ENCODE results near the gene GABARAP.

The GABARAP gene

GRCh38 chr17:7238420-7239090 is 3.7 kb downstream of the GABARAP start:
- Histone ChIP-seq H3K4me1 (ENCODE audit: control insufficient read depth, insufficient read depth, low read length, unreplicated experiment) (peaks cover 42% of the 10 kb centered on the region), H3K4me3 (ENCODE audit: low read depth, low read length) (peak overlapping the region; percentile 97), H3K27ac (ENCODE audit: low read depth, low read length) (peak overlapping the region; percentile 77), H3K36me3 (ENCODE audit: insufficient read depth, low read length) (peaks cover 22% of the 10 kb centered on the region; the same call in 1 of the 2 replicates), H2AFZ (ENCODE audit: low read length, unreplicated experiment) (no peak overlapping the region), H3K79me2 (ENCODE audit: control insufficient read depth, insufficient read depth, low read length, unreplicated experiment) (peaks cover 66% of the 10 kb centered on the region), H3K27me3 (ENCODE audit: insufficient read depth, low read length) (no peaks in the 10 kb centered on the region)

GRCh38 chr17:7237761-7238419 is 4.4 kb downstream of the GABARAP start:
- Histone ChIP-seq H3K36me3 (ENCODE audit: insufficient read depth, low read length) (peaks cover 22% of the 10 kb centered on the region; the same call in 1 of the 2 replicates), H3K79me2 (ENCODE audit: control insufficient read depth, insufficient read depth, low read length, unreplicated experiment) (peaks cover 72% of the 10 kb centered on the region), H3K27me3 (ENCODE audit: insufficient read depth, low read length) (no peaks in the 10 kb centered on the region), H3K27ac (ENCODE audit: low read depth, low read length) (peak overlapping the region; percentile 77), H3K4me1 (ENCODE audit: control insufficient read depth, insufficient read depth, low read length, unreplicated experiment) (peaks cover 39% of the 10 kb centered on the region), H3K4me3 (ENCODE audit: low read depth, low read length) (peak overlapping the region; percentile 97), H2AFZ (ENCODE audit: low read length, unreplicated experiment) (no peak overlapping the region)

GRCh38 chr17:7237266-7237760 is 4.9 kb downstream of the GABARAP start:
- Histone ChIP-seq H3K4me3 (ENCODE audit: low read depth, low read length) (peak overlapping the region; percentile 97), H3K4me1 (ENCODE audit: control insufficient read depth, insufficient read depth, low read length, unreplicated experiment) (peaks cover 43% of the 10 kb centered on the region), H3K36me3 (ENCODE audit: insufficient read depth, low read length) (peaks cover 22% of the 10 kb centered on the region; the same call in 1 of the 2 replicates), H3K27ac (ENCODE audit: low read depth, low read length) (peak overlapping the region; percentile 77), H3K79me2 (ENCODE audit: control insufficient read depth, insufficient read depth, low read length, unreplicated experiment) (peaks cover 78% of the 10 kb centered on the region), H2AFZ (ENCODE audit: low read length, unreplicated experiment) (no peak overlapping the region), H3K27me3 (ENCODE audit: insufficient read depth, low read length) (no peaks in the 10 kb centered on the region)

GRCh38 chr17:7236808-7237207 is 5.4 kb downstream of the GABARAP start:
- Histone ChIP-seq H3K27ac (ENCODE audit: low read depth, low read length) (peak overlapping the region; percentile 77), H3K36me3 (ENCODE audit: insufficient read depth, low read length) (peaks cover 25% of the 10 kb centered on the region; the same call in 1 of the 2 replicates), H3K4me1 (ENCODE audit: control insufficient read depth, insufficient read depth, low read length, unreplicated experiment) (peaks cover 48% of the 10 kb centered on the region), H3K27me3 (ENCODE audit: insufficient read depth, low read length) (no peaks in the 10 kb centered on the region), H2AFZ (ENCODE audit: low read length, unreplicated experiment) (no peak overlapping the region), H3K79me2 (ENCODE audit: control insufficient read depth, insufficient read depth, low read length, unreplicated experiment) (peaks cover 79% of the 10 kb centered on the region), H3K4me3 (ENCODE audit: low read depth, low read length) (peak overlapping the region; percentile 97)

GRCh38 chr17:7235693-7236665 is 6.3 kb downstream of the GABARAP start:
- Histone ChIP-seq H3K79me2 (ENCODE audit: control insufficient read depth, insufficient read depth, low read length, unreplicated experiment) (peaks cover 79% of the 10 kb centered on the region), H3K36me3 (ENCODE audit: insufficient read depth, low read length) (peaks cover 25% of the 10 kb centered on the region; the same call in 1 of the 2 replicates), H3K4me3 (ENCODE audit: low read depth, low read length) (peak overlapping the region; percentile 94), H2AFZ (ENCODE audit: low read length, unreplicated experiment) (no peak overlapping the region), H3K27ac (ENCODE audit: low read depth, low read length) (peak overlapping the region; percentile 52), H3K4me1 (ENCODE audit: control insufficient read depth, insufficient read depth, low read length, unreplicated experiment) (peaks cover 47% of the 10 kb centered on the region), H3K27me3 (ENCODE audit: insufficient read depth, low read length) (no peaks in the 10 kb centered on the region)

GRCh38 chr17:7234083-7234951 is 7.9 kb downstream of the GABARAP start, which contains the start of gene DVL2:
DVL2 (minus strand) TSS chr17:7234517; CDS start chr17:7234262, 255 bp downstream.
- Histone ChIP-seq H2AFZ (ENCODE audit: low read length, unreplicated experiment) (peak within 1 kb of the TSS; percentile 72), H3K79me2 (ENCODE audit: control insufficient read depth, insufficient read depth, low read length, unreplicated experiment) (peaks cover 83% of the 10 kb centered on the region), H3K4me3 (ENCODE audit: low read depth, low read length) (peak within 1 kb of the TSS; percentile 94), H3K27me3 (ENCODE audit: insufficient read depth, low read length) (no peaks in the 10 kb centered on the region), H3K4me1 (ENCODE audit: control insufficient read depth, insufficient read depth, low read length, unreplicated experiment) (peaks cover 36% of the 10 kb centered on the region), H3K27ac (ENCODE audit: low read depth, low read length) (peak within 1 kb of the TSS; percentile 68), H3K36me3 (ENCODE audit: insufficient read depth, low read length) (peaks cover 16% of the 10 kb centered on the region; the same call in 1 of the 2 replicates)

GRCh38 chr17:7233701-7234082 is 8.6 kb downstream of the GABARAP start:
- peak overlapping the region; percentile 68 for H3K27ac ChIP-seq (ENCODE audit: low read depth, low read length)
- H3K79me2 ChIP-seq (ENCODE audit: control insufficient read depth, insufficient read depth, low read length, unreplicated experiment): peaks cover 77% of the 10 kb centered on the region
- H2AFZ ChIP-seq (ENCODE audit: low read length, unreplicated experiment): peak overlapping the region; percentile 72
- peak overlapping the region; percentile 94 for H3K4me3 ChIP-seq (ENCODE audit: low read depth, low read length)
- H3K4me1 ChIP-seq (ENCODE audit: control insufficient read depth, insufficient read depth, low read length, unreplicated experiment): peaks cover 36% of the 10 kb centered on the region
- no peaks in the 10 kb centered on the region for H3K27me3 ChIP-seq (ENCODE audit: insufficient read depth, low read length)
- peaks cover 19% of the 10 kb centered on the region; the same call in 1 of the 2 replicates for H3K36me3 ChIP-seq (ENCODE audit: insufficient read depth, low read length)

- Histone ChIP-seq H3K36me3 (ENCODE audit: insufficient read depth, low read length) (peaks cover 16% of the 10 kb centered on the region), H3K79me2 (ENCODE audit: control insufficient read depth, insufficient read depth, low read length, unreplicated experiment) (peaks cover 70% of the 10 kb centered on the region), H3K4me3 (ENCODE audit: low read depth, low read length) (peak overlapping the region; percentile 94), H2AFZ (ENCODE audit: low read length, unreplicated experiment) (no peak overlapping the region), H3K4me1 (ENCODE audit: control insufficient read depth, insufficient read depth, low read length, unreplicated experiment) (peaks cover 37% of the 10 kb centered on the region), H3K27me3 (ENCODE audit: insufficient read depth, low read length) (no peaks in the 10 kb centered on the region), H3K27ac (ENCODE audit: low read depth, low read length) (no peak overlapping the region)
Measured at GRCh38 chr17:7232114-7232513, 10.1 kb downstream of the GABARAP start.

GRCh38 chr17:7229504-7229903 is 12.7 kb downstream of the GABARAP start:
- H3K4me3 ChIP-seq (ENCODE audit: low read depth, low read length): no peak overlapping the region
- no peaks in the 10 kb centered on the region for H3K27me3 ChIP-seq (ENCODE audit: insufficient read depth, low read length)
- H2AFZ ChIP-seq (ENCODE audit: low read length, unreplicated experiment): no peak overlapping the region
- H3K4me1 ChIP-seq (ENCODE audit: control insufficient read depth, insufficient read depth, low read length, unreplicated experiment): peaks cover 19% of the 10 kb centered on the region
- peaks cover 10% of the 10 kb centered on the region for H3K36me3 ChIP-seq (ENCODE audit: insufficient read depth, low read length)
- H3K27ac ChIP-seq (ENCODE audit: low read depth, low read length): no peak overlapping the region
- H3K79me2 ChIP-seq (ENCODE audit: control insufficient read depth, insufficient read depth, low read length, unreplicated experiment): peaks cover 53% of the 10 kb centered on the region
